ENCODE results near the gene ASIP.
A peak's percentile ranks its signal among the peaks of the same experiment; 100 is the strongest.

The ASIP gene

DNA sequence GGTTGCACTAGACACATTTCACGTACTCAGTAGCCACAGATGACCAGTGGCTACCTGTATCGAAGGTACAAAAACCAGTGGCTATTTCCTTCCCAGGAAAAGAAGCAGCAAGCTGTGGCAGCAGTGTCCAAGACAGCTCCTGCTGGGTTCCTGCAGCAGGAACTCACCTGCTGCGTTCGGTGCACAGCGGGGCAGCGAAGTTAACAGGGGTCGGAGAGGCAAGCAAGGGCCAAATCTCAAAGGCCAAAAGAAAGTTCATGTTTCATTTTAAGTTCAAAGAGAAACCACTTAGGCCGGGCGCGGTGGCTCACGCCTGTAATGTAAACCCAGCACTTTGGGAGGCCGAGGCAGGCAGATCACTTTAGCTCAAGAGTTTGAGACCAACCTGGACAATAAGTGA lies 26.9 kb downstream of the ASIP start:
- H3K4me3 ChIP-seq (ENCODE audit: low read length) = no peak overlapping the region
- no peaks in the 10 kb centered on the region for H3K9me3 ChIP-seq (ENCODE audit: control insufficient read depth, insufficient read depth, low read length)
- no peak overlapping the region for H3K27ac ChIP-seq (ENCODE audit: low read depth, low read length)
- peaks cover under 1% of the 10 kb centered on the region; the same call in 1 of the 2 replicates for H3K36me3 ChIP-seq (ENCODE audit: control insufficient read depth, low read length)
- no peak overlapping the region for H3K4me2 ChIP-seq (ENCODE audit: low read length)
- H3K79me2 ChIP-seq (ENCODE audit: control insufficient read depth, low read length) = no peaks in the 10 kb centered on the region
- no peaks in the 10 kb centered on the region for H3K9me2 ChIP-seq (replicated peaks; ENCODE audit: control insufficient read depth, low read length)
- TF ChIP-seq CTCF (IDR thresholded peaks at IDR 0.05; ENCODE audit: low read depth, low read length, poor library complexity, severe bottlenecking) (no peak), EZH2phosphoT487 (IDR thresholded peaks at IDR 0.05; ENCODE audit: borderline replicate concordance, low read length) (no peak)
- peaks cover 3% of the 10 kb centered on the region for H3K4me1 ChIP-seq (ENCODE audit: control insufficient read depth, low read length)
- no peaks in the 10 kb centered on the region for H3K27me3 ChIP-seq (ENCODE audit: control insufficient read depth, low read length)
- peaks cover 6% of the 10 kb centered on the region; the same call in 1 of the 2 replicates for H3F3A ChIP-seq (ENCODE audit: control insufficient read depth, insufficient read depth)
- H4K20me1 ChIP-seq (ENCODE audit: control insufficient read depth, insufficient read depth, low read depth, low read length) = no peaks in the 10 kb centered on the region

GRCh38 chr20:34268851-34269636 lies 27.8 kb downstream of the ASIP start:
- Histone ChIP-seq H3K27ac (ENCODE audit: low read depth, low read length) (no peak overlapping the region), H3F3A (ENCODE audit: control insufficient read depth, insufficient read depth) (peaks cover 6% of the 10 kb centered on the region; the same call in 1 of the 2 replicates), H3K36me3 (ENCODE audit: control insufficient read depth, low read length) (peaks cover 9% of the 10 kb centered on the region), H4K20me1 (ENCODE audit: control insufficient read depth, insufficient read depth, low read depth, low read length) (no peaks in the 10 kb centered on the region), H3K9me2 (replicated peaks; ENCODE audit: control insufficient read depth, low read length) (no peaks in the 10 kb centered on the region), H3K27me3 (ENCODE audit: control insufficient read depth, low read length) (no peaks in the 10 kb centered on the region), H3K79me2 (ENCODE audit: control insufficient read depth, low read length) (no peaks in the 10 kb centered on the region), H3K4me2 (ENCODE audit: low read length) (peak overlapping the region; percentile 56), H3K4me3 (ENCODE audit: low read length) (peak overlapping the region; percentile 41), H3K9me3 (ENCODE audit: control insufficient read depth, insufficient read depth, low read length) (no peaks in the 10 kb centered on the region), H3K4me1 (ENCODE audit: control insufficient read depth, low read length) (peaks cover 3% of the 10 kb centered on the region)
- TF ChIP-seq EZH2phosphoT487 (IDR thresholded peaks at IDR 0.05; ENCODE audit: borderline replicate concordance, low read length) = no peak
- no peak for TF ChIP-seq CTCF (IDR thresholded peaks at IDR 0.05; ENCODE audit: low read depth, low read length, poor library complexity, severe bottlenecking)

DNA sequence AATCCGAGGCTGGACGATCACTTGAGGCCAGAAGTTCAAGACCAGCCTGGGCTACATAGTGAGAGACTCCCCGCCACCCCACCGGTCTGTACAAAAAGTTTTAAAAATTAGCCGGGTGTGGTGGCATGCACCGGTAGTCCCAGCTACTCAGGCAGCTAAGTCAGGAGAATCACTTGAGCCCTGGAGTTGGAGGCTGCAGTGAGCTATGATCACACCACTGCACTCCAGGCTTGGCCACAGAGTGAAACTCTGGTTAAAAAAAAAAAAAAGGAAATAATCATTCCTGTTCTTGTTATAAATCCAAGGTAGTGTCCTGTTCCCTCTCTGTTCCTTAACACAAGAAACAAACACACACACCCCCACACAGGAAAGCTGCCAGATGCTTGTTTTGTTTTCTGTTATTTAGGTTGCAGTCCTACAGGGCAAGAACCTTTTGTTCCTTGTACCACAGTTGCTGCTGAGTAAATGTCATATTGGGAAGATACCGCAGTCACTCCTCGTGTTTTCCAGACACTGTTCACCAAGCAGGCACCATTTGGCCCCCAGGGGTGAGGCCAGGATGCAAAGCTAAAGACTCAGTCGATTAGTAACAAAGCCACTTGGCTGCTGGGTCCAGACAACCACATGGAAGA lies 28.9 kb downstream of the ASIP start:
- Histone ChIP-seq H3K27ac (ENCODE audit: low read depth, low read length) (no peak overlapping the region), H3K79me2 (ENCODE audit: control insufficient read depth, low read length) (no peaks in the 10 kb centered on the region), H3K4me2 (ENCODE audit: low read length) (no peak overlapping the region), H3K4me3 (ENCODE audit: low read length) (no peak overlapping the region), H3F3A (ENCODE audit: control insufficient read depth, insufficient read depth) (peaks cover 6% of the 10 kb centered on the region; the same call in 1 of the 2 replicates), H3K9me3 (ENCODE audit: control insufficient read depth, insufficient read depth, low read length) (no peaks in the 10 kb centered on the region), H3K9me2 (replicated peaks; ENCODE audit: control insufficient read depth, low read length) (no peaks in the 10 kb centered on the region), H3K4me1 (ENCODE audit: control insufficient read depth, low read length) (peaks cover 3% of the 10 kb centered on the region), H3K27me3 (ENCODE audit: control insufficient read depth, low read length) (no peaks in the 10 kb centered on the region), H4K20me1 (ENCODE audit: control insufficient read depth, insufficient read depth, low read depth, low read length) (no peaks in the 10 kb centered on the region), H3K36me3 (ENCODE audit: control insufficient read depth, low read length) (peaks cover 13% of the 10 kb centered on the region)
- TF ChIP-seq CTCF (IDR thresholded peaks at IDR 0.05; ENCODE audit: low read depth, low read length, poor library complexity, severe bottlenecking) (no peak), EZH2phosphoT487 (IDR thresholded peaks at IDR 0.05; ENCODE audit: borderline replicate concordance, low read length) (no peak)

Data from DOHH2 (cell line).